Activated B cell treated with CpG ODN at 0.5 μM for 24 hours (primary cell): ENCODE results near the gene FCHSD2. TPM values are rescaled to one million over a fixed set of nuclear protein-coding genes. Genes with fewer than 3 reads are reported as not detected.
A peak's percentile ranks its signal among the peaks of the same experiment; 100 is the strongest.

Source experiments
- ATAC-seq: fragments of 200-7000 bp; cut with Tn5 transposase; one replicate; pipeline ENCODE4 v1.10.0; 2021; ENCODE audit warnings: low read depth, mild to moderate bottlenecking, moderate library complexity
- CTCF ChIA-PET: fragments of 350-600 bp; sonication (Branson Sonifier 250); formaldehyde crosslinking; loops from one replicate; lab custom pipeline; 2021; ENCODE audit warnings: antibody characterized with exemption; lab: Charles Lee
- POLR2A ChIA-PET: fragments of 350-600 bp; sonication (Branson Sonifier 250); formaldehyde crosslinking; loops from one replicate; lab custom pipeline; 2021; ENCODE audit warnings: antibody characterized with exemption; lab: Charles Lee
- DNase-seq: peaks from one replicate; pipeline ENCODE4 v3.0.0; 2022
- H3K27ac Mint-ChIP-seq: one replicate; pipeline ENCODE4 v1.8.0; 2020; ENCODE audit warnings: mixed read lengths
- H3K27me3 Mint-ChIP-seq: one replicate; pipeline ENCODE4 v1.8.0; 2021; ENCODE audit warnings: mixed read lengths
- H3K36me3 Mint-ChIP-seq: one replicate; pipeline ENCODE4 v1.8.0; 2021; ENCODE audit warnings: low read depth, mixed read lengths
- H3K4me1 Mint-ChIP-seq: one replicate; pipeline ENCODE4 v1.8.0; 2021; ENCODE audit warnings: mixed read lengths
- H3K4me3 Mint-ChIP-seq: one replicate; pipeline ENCODE4 v1.8.0; 2020; ENCODE audit warnings: mild to moderate bottlenecking, mixed read lengths
- H3K9me3 Mint-ChIP-seq: one replicate; pipeline ENCODE4 v1.8.0; 2020; ENCODE audit warnings: mixed read lengths
- intact Hi-C: fragments of 100-400 bp; cut with micrococcal nuclease; formaldehyde crosslinking; loops from one replicate; pipeline ENCODE4 v1.15.1; 2024
- total RNA-seq: library from RNA; stranded (reverse); gene quantifications from 2 replicates; pipeline ENCODE4 v1.2.3, GENCODE V29; 2022
- TF ChIP-seq, protein P1 (sequence below): fragments of 200-600 bp; IDR thresholded peaks from one replicate; pipeline ENCODE4 v1.8.0; 2022; ENCODE audit warnings: antibody characterized with exemption, mild to moderate bottlenecking

The FCHSD2 gene
- total RNA-seq, 1 donor from 2014 or later = 207 TPM

DNA sequence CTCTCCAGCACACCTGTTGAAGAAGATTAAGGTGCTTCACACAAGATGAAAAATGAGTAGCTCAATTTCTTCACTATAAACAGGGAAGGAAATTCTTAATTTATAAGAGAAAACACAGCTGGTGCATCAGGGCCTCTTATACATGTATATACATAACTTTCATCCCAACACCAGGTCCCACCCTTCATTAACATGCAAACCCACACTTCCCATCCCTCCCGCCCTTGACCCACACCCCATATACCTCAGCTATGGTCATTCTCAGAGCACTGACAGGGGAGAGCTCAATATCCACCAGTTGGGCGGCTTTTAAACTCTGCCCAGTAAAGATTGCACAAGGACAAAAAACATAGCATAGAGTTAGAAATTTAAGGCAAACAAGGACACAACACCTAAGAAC, 242.1 kb downstream of the FCHSD2 start:
- ATAC-seq (no peak), DNase-seq (no peak)
- Mint-ChIP-seq H3K4me1 (peaks cover 7% of the 10 kb centered on the region), H3K27ac (no peak overlapping the region), H3K9me3 (no peaks in the 10 kb centered on the region), H3K27me3 (no peaks in the 10 kb centered on the region), H3K36me3 (peaks cover 69% of the 10 kb centered on the region), H3K4me3 (no peak overlapping the region)
- CTCF ChIA-PET = no interaction called here
- intact Hi-C loops = no loop called here
- TF ChIP-seq, protein P1, sequence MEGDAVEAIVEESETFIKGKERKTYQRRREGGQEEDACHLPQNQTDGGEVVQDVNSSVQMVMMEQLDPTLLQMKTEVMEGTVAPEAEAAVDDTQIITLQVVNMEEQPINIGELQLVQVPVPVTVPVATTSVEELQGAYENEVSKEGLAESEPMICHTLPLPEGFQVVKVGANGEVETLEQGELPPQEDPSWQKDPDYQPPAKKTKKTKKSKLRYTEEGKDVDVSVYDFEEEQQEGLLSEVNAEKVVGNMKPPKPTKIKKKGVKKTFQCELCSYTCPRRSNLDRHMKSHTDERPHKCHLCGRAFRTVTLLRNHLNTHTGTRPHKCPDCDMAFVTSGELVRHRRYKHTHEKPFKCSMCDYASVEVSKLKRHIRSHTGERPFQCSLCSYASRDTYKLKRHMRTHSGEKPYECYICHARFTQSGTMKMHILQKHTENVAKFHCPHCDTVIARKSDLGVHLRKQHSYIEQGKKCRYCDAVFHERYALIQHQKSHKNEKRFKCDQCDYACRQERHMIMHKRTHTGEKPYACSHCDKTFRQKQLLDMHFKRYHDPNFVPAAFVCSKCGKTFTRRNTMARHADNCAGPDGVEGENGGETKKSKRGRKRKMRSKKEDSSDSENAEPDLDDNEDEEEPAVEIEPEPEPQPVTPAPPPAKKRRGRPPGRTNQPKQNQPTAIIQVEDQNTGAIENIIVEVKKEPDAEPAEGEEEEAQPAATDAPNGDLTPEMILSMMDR = no peak
- POLR2A ChIA-PET = no interaction called here

DNA sequence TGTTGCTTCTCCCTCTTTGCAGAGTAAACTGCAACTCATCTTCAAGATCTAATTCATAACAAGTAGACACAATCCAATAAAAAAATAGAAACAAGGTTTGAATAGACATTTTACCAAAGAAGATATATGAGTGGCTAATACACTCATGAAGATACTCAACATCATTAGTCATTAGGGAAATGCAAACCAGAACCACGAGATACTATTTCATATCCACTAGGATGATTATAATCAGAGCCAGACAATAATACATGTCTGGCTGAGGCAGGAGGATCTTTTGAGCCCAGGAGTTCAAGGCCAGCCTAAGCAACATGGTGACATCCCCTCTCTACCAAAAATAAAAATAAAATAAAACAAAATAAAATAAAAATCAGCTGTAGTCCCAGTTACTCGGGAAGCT, 242.9 kb downstream of the FCHSD2 start:
- no peak for ATAC-seq
- Mint-ChIP-seq H3K27me3 (no peaks in the 10 kb centered on the region), H3K27ac (peak overlapping the region; percentile 31), H3K36me3 (peaks cover 63% of the 10 kb centered on the region), H3K9me3 (no peaks in the 10 kb centered on the region), H3K4me1 (peaks cover 7% of the 10 kb centered on the region), H3K4me3 (no peak overlapping the region)
- ChIA-PET POLR2A (no interaction called here), CTCF (no interaction called here)
- TF ChIP-seq, protein P1 = no peak
- intact Hi-C loops = no loop called here
- DNase-seq = no peak

- ChIA-PET POLR2A (no interaction called here), CTCF (interaction anchor here (1.0 to 2.0 kb wide), 2 partner anchors 172 to 280 kb away, joined by 4 to 6 read pairs; no protein-coding TSS in a partner anchor)
- DNase-seq (no peak), ATAC-seq (no peak)
- intact Hi-C loops = no loop called here
- Mint-ChIP-seq H3K27ac (no peak overlapping the region), H3K4me1 (peaks cover 7% of the 10 kb centered on the region), H3K27me3 (no peaks in the 10 kb centered on the region), H3K4me3 (no peak overlapping the region), H3K9me3 (no peaks in the 10 kb centered on the region), H3K36me3 (peaks cover 60% of the 10 kb centered on the region)
- TF ChIP-seq, protein P1 = no peak
Measured at GRCh38 chr11:72897506-72897905, 244.6 kb downstream of the FCHSD2 start.

DNA sequence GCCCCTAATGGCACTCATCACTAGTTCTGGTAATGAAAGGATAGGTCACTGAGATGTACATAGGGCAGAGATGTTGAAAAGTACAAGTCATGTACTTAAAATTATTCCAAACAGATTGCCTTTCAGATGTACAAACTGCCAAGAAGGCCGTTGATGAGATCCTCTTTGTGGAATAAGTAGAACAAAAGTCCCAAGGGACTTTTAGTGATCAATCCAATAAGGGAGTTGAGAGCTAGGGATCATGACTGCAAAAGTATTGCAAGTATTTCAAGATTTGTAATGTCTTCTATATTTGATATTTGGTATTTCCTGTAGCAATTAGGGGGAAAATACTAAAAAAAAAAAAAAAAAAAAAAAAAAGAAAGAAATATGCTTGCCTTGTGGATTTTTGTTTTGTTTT, 245.7 kb downstream of the FCHSD2 start:
- no peak overlapping the region for H3K27ac Mint-ChIP-seq
- intact Hi-C loops = no loop called here
- no peak overlapping the region for H3K4me3 Mint-ChIP-seq
- ChIA-PET CTCF (no interaction called here), POLR2A (interaction anchor here (0.7 kb wide), 1 partner anchor 255 kb away, joined by 17 read pairs; no protein-coding TSS in a partner anchor)
- no peaks in the 10 kb centered on the region for H3K9me3 Mint-ChIP-seq
- no peaks in the 10 kb centered on the region for H3K27me3 Mint-ChIP-seq
- no peak for ATAC-seq
- peaks cover 61% of the 10 kb centered on the region for H3K36me3 Mint-ChIP-seq
- H3K4me1 Mint-ChIP-seq = peaks cover 8% of the 10 kb centered on the region
- TF ChIP-seq, protein P1 = no peak
- no peak for DNase-seq

- TF ChIP-seq, protein P1 = no peak
- Mint-ChIP-seq H3K27me3 (no peaks in the 10 kb centered on the region), H3K9me3 (no peaks in the 10 kb centered on the region), H3K4me3 (no peak overlapping the region), H3K27ac (peak overlapping the region; percentile 18), H3K4me1 (peaks cover 1% of the 10 kb centered on the region), H3K36me3 (peaks cover 73% of the 10 kb centered on the region)
- DNase-seq = no peak
- intact Hi-C loops = no loop called here
- ChIA-PET POLR2A (interaction anchor here (0.7 to 0.8 kb wide), 2 partner anchors 28 to 159 kb away, joined by 3 to 6 read pairs; no protein-coding TSS in a partner anchor), CTCF (interaction anchor here (1.2 kb wide), 1 partner anchor 287 kb away, joined by 5 read pairs; no protein-coding TSS in a partner anchor)
- no peak for ATAC-seq
Measured at GRCh38 chr11:72890881-72891280, 251.2 kb downstream of the FCHSD2 start.
